Esophagus squamous epithelium (tissue), 5 donors: Measurements from ENCODE around the gene RYR1. TPM values are rescaled to one million over a fixed set of nuclear protein-coding genes. Genes with fewer than 3 reads are reported as not detected.

ENCODE experiments used
- DNase-seq: peaks from one replicate; lab custom pipeline; 2025; lab: John Stamatoyannopoulos, UW
- H3K27ac ChIP-seq, 4 donors: fragments of 200-600 bp; sonication (generic); one replicate each; pipeline ENCODE4 v1.5.1; 2016 to 2019; ENCODE audit warnings: mild to moderate bottlenecking in 1 of 4
- H3K27me3 ChIP-seq, 4 donors: fragments of 200-600 bp; sonication (generic); 1 replicate in 3 of 4; 2 replicates in 1 of 4; pipeline versions ENCODE4 v1.5.1 to v1.6.0; 2017 to 2021; ENCODE audit warnings: antibody characterized with exemption in 1 of 4
- H3K36me3 ChIP-seq, 3 donors: fragments of 200-600 bp; sonication (generic); one replicate each; pipeline ENCODE4 v1.5.1; 2016 to 2019
- H3K4me1 ChIP-seq, 3 donors: fragments of 200-600 bp; sonication (generic); one replicate each; pipeline ENCODE4 v1.5.1; 2017 to 2019
- H3K4me3 ChIP-seq, 4 donors: fragments of 200-600 bp; sonication (generic); 1 replicate in 3 of 4; 2 replicates in 1 of 4; pipeline ENCODE4 v1.5.1; 2016 to 2019; ENCODE audit warnings: mild to moderate bottlenecking in 2 of 4, moderate library complexity in 1 of 4
- H3K9me3 ChIP-seq, 3 donors: fragments of 200-600 bp; sonication (generic); one replicate each; pipeline ENCODE4 v1.5.1; 2016 to 2019
- POLR2A ChIP-seq, 4 donors: fragments of 450-650 bp; IDR thresholded peaks; one replicate each; pipeline ENCODE4 v1.6.1; 2017; ENCODE audit warnings: antibody characterized with exemption in 4 of 4, mild to moderate bottlenecking in 4 of 4, moderate library complexity in 3 of 4
- WGBS, 2 donors: methylation state at CpG; one replicate each; pipeline ENCODE4 v1.1.5; 2018; 5-methylcytosine and 5-hydroxymethylcytosine counted together
- intact Hi-C: fragments of 100-400 bp; cut with DNase I; formaldehyde crosslinking; loops from one replicate; pipeline ENCODE4 v1.15.0; 2022
- total RNA-seq, 4 donors: library from RNA; depleted of rRNA; stranded (reverse); fragments of >200 nt; gene quantifications; one replicate each; pipeline ENCODE4 v1.1.0, GENCODE V29; 2016
- TF ChIP-seq, protein P1 (sequence below), 6 experiments: fragments of 450-650 bp in 4 of 6; fragments of 200-600 bp in 2 of 6; sonication (generic) in 2 of 6; IDR thresholded peaks; one replicate each; pipeline ENCODE4 v1.5.1; 2016 to 2019; ENCODE audit warnings: antibody characterized with exemption in 6 of 6, mild to moderate bottlenecking in 4 of 6, moderate library complexity in 4 of 6
- donor health status: DM: yes; HTN: yes; CAD: no.

RYR1 gene
- total RNA-seq, 4 donors from 2014 or later, result 11.2 to 18.3 (median 13.8) TPM

DNA sequence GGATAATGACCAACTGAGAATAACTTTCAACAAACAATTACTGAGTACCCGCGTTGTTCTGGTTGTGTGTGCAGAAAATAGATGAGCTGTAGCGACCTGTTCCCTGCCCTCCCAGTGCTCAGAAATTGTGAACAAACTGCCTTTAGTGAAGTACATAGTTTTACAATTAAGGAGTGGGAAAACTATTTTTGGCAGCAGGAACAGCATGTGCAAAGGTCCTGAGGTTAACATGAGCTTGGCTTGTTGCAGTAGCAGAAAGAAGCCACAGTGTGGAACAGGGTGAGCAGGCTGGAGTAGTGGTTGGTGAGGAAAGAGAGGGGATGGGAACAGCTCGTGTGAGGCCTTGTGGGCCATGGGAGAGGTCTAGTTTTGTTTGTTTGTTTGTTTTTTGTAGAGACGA lies 16.0 kb downstream of the RYR1 start:
- no peaks in the 10 kb centered on the region for H3K36me3 ChIP-seq

DNA sequence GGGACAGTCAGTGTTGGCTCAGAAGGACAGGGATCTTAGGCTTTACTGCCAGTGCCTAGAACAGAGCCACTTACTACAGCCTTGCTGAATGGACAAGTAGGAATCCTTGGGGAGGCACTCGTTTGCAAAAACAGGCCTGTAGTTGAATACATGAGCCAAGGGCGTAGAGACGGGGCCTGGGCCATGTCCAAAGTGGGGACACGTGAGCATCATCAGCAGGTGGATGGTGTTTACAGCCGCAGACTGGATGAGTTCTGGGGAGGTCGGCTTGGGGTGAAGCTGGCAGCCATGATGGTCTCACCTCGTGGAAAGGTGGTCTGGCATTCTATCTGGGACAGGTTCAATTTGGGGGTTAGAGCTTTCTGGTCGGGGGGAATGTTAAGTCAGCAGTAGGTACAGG lies 17.5 kb downstream of the RYR1 start:
- Histone ChIP-seq H3K4me3 (no peak overlapping the region), H3K4me1 (no peaks in the 10 kb centered on the region)
- 72 to 80% methylated on average over 8 of the region's 8 CpGs for WGBS, 2 donors

More for the DNA sequence above, 16.0 kb downstream of the RYR1 start:
- H3K27ac ChIP-seq, result no peak overlapping the region
- no peaks in the 10 kb centered on the region for H3K9me3 ChIP-seq
- no peak overlapping the region for H3K4me3 ChIP-seq
- H3K27me3 ChIP-seq, result no peaks in the 10 kb centered on the region
- WGBS, 2 donors, result 59 to 69% methylated on average over 5 of the region's 5 CpGs
- intact Hi-C loops, result no loop called here
- no peak for TF ChIP-seq POLR2A (IDR thresholded peaks at IDR 0.05)
- TF ChIP-seq, protein P1, sequence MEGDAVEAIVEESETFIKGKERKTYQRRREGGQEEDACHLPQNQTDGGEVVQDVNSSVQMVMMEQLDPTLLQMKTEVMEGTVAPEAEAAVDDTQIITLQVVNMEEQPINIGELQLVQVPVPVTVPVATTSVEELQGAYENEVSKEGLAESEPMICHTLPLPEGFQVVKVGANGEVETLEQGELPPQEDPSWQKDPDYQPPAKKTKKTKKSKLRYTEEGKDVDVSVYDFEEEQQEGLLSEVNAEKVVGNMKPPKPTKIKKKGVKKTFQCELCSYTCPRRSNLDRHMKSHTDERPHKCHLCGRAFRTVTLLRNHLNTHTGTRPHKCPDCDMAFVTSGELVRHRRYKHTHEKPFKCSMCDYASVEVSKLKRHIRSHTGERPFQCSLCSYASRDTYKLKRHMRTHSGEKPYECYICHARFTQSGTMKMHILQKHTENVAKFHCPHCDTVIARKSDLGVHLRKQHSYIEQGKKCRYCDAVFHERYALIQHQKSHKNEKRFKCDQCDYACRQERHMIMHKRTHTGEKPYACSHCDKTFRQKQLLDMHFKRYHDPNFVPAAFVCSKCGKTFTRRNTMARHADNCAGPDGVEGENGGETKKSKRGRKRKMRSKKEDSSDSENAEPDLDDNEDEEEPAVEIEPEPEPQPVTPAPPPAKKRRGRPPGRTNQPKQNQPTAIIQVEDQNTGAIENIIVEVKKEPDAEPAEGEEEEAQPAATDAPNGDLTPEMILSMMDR (IDR thresholded peaks at IDR 0.05), result no peak
- no peak for DNase-seq
- no peaks in the 10 kb centered on the region for H3K4me1 ChIP-seq

DNA sequence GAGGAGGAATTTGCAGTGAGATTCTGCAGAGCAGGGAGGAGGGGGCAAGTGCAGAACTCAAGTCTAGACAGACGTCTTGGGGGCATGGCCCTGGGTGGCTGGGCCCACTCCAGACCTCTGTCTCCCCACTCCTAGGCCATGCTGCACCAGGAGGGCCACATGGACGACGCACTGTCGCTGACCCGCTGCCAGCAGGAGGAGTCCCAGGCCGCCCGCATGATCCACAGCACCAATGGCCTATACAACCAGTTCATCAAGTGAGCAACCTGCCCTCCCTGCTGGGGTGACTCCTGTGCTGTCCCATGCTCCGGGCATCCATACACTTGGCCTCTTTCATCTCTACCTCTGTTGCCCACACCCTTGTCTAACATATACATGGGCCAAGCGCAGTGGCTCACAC lies 18.1 kb downstream of the RYR1 start:
- Histone ChIP-seq H3K27me3 (no peaks in the 10 kb centered on the region), H3K36me3 (no peaks in the 10 kb centered on the region), H3K9me3 (no peaks in the 10 kb centered on the region), H3K27ac (no peak overlapping the region), H3K4me1 (no peaks in the 10 kb centered on the region), H3K4me3 (no peak overlapping the region)
- no peak for TF ChIP-seq POLR2A (IDR thresholded peaks at IDR 0.05)
- TF ChIP-seq, protein P1 (IDR thresholded peaks at IDR 0.05), result no peak
- WGBS, 2 donors, result 84 to 86% methylated on average over 8 to 9 of the region's 9 CpGs
- intact Hi-C loops, result no loop called here
- DNase-seq, result no peak

More for the DNA sequence above, 17.5 kb downstream of the RYR1 start:
- no peaks in the 10 kb centered on the region for H3K27me3 ChIP-seq
- TF ChIP-seq POLR2A (IDR thresholded peaks at IDR 0.05), result no peak
- TF ChIP-seq, protein P1 (IDR thresholded peaks at IDR 0.05), result no peak
- DNase-seq, result no peak
- H3K36me3 ChIP-seq, result no peaks in the 10 kb centered on the region
- intact Hi-C loops, result no loop called here
- no peak overlapping the region for H3K27ac ChIP-seq
- H3K9me3 ChIP-seq, result no peaks in the 10 kb centered on the region

DNA sequence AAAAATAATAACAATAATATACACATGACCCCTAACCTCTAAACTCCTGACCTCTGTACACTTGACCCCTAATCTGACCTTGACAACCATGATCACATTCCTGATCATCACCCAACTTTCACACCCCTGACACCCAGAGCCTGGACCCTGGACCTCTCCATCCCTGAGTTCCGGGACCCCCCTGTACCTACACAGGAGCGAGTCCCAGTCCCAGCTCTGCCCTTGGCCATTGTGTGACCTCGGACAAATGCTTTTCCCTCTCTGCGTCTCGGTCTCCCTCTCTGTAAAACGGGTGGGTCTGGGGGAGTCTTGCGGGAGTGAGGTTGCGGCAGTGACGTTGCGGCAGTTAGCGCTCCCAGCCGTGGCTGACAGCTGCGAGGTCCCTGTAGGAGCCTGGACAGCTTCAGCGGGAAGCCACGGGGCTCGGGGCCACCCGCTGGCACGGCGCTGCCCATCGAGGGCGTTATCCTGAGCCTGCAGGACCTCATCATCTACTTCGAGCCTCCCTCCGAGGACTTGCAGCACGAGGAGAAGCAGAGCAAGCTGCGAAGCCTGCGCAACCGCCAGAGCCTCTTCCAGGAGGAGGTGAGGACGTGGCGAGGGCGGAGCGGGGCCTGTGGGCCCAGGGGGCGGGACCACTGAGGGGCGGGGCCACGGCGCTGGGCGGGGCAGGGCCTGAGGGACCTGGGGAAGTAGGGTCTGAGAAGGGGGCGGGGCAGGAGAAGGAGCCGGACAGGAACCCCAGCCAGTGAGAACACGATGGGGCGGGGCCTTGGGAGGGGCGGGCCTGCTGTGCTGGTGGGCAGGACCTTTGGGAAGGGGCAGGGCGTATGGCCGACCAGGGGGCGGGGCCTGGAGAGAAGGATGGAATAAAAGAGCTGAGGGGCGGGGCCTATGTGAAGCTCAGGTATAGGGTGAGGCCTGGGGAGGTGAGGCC lies 19.2 kb downstream of the RYR1 start:
- no peaks in the 10 kb centered on the region for H3K9me3 ChIP-seq
- H3K4me3 ChIP-seq, result no peak overlapping the region
- H3K27ac ChIP-seq, result no peak overlapping the region
- TF ChIP-seq, protein P1 (IDR thresholded peaks at IDR 0.05), result no peak
- no peak for TF ChIP-seq POLR2A (IDR thresholded peaks at IDR 0.05)
- no peak for DNase-seq
- no peaks in the 10 kb centered on the region for H3K27me3 ChIP-seq
- no peaks in the 10 kb centered on the region for H3K36me3 ChIP-seq
- H3K4me1 ChIP-seq, result no peaks in the 10 kb centered on the region
- intact Hi-C loops, result no loop called here
- 55 to 69% methylated on average over 9 to 23 of the region's 45 CpGs for WGBS, 2 donors

DNA sequence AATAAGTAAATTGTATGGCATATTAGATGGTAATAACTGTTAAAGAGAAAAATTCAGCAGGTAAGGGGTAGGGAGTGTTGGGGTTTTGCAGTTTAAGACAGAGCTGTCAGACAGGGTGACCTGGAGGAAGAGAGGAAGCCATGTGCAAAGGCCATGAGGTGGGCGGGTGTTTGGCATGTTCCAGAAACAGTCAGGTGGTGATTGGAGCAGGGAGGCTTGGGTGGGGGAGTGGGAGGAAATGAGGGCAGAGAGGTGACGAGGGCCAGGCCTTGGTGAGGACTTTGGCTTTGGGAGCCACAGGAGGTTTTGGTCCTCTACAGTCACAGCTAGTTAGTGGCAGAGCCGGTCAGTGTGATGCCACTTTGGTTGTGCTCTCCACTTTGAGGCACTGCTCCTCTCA lies 20.1 kb downstream of the RYR1 start:
- Histone ChIP-seq H3K9me3 (no peaks in the 10 kb centered on the region), H3K27me3 (no peaks in the 10 kb centered on the region), H3K4me1 (no peaks in the 10 kb centered on the region), H3K4me3 (no peak overlapping the region), H3K36me3 (no peaks in the 10 kb centered on the region), H3K27ac (no peak overlapping the region)
- no peak for TF ChIP-seq POLR2A (IDR thresholded peaks at IDR 0.05)
- TF ChIP-seq, protein P1 (IDR thresholded peaks at IDR 0.05), result no peak
- WGBS, 2 donors, result 72 to 73% methylated on average over 3 of the region's 3 CpGs
- DNase-seq, result no peak
- intact Hi-C loops, result no loop called here
